GM19395 (cell line): ENCODE measurements around the gene HIBADH.
"Not testable (repeated sequence)": the region's sequence is repeated elsewhere in the genome, so short reads cannot be mapped to it uniquely, and the experiment has no call there.

Experiments used
- ATAC-seq: cut with Tn5 transposase; IDR thresholded peaks from one replicate; pipeline ENCODE4 v1.9.1; 2021; ENCODE audit warnings: mild to moderate bottlenecking, moderate library complexity; ENCODE audit not compliant: unreplicated experiment

HIBADH gene

DNA sequence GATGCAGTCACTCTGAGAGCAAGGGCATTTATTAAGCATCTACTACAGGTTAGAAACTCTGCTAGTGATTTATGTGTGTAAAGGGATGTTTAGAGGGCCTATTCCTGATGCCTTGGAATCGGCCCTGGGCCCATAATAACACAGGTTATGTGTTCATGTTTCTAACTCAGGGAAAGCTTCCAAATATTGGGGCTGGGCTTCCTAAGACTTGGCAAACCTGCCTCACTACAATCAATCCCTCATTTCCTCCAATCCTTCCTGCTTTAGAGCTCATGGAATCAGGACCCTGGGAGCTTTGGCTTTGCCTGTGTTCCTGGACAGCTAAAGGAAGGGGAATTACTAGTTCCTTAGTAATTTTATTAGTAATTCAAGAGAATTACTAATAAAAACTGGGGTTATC is 148.8 kb downstream of the HIBADH start:
- no peak for ATAC-seq

DNA sequence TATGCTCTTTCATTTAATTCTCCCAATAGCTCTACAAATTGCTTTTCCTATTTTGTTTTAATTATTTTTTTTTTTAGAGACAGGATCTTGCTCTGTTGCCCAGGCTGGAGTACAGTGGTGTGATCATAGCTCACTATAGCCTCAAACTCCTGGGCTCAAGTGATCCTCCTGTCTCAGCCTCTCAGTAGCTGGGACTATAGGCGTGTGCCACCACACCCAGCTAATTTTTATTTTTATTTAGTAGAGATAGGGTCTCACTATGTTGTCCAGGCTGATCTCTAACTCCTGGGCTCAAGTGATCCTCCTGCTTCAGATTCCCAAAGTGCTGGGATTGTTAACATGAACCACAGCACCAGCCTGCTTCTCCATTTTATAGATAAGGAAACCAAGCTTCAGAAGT is 151.3 kb downstream of the HIBADH start:
- not testable (repeated sequence) for ATAC-seq

GRCh38 chr7:27510541-27510940 is 152.1 kb downstream of the HIBADH start:
- ATAC-seq: no peak

GRCh38 chr7:27501879-27502278 is 160.8 kb downstream of the HIBADH start:
- not testable (repeated sequence) for ATAC-seq

DNA sequence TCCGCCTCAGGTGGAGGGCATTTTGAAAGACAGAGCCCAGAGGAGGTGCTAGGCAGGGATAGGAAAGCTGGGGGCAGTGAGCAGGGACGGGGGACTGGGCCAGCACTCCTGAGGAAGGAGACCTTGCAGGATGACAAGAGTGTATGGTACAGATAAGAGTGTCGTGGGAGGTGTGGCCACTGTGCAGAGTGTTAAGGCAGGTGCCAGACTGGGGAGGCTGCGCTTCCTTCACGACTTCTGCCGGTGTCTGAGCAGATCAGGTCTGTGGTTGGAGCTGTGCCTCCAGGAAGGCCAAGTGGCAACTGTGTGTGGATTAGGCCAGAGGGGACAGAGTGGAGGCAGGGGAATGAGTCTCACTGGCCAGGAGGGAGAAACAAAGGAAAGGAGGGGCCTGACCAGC is 161.7 kb downstream of the HIBADH start:
- ATAC-seq: no peak

DNA sequence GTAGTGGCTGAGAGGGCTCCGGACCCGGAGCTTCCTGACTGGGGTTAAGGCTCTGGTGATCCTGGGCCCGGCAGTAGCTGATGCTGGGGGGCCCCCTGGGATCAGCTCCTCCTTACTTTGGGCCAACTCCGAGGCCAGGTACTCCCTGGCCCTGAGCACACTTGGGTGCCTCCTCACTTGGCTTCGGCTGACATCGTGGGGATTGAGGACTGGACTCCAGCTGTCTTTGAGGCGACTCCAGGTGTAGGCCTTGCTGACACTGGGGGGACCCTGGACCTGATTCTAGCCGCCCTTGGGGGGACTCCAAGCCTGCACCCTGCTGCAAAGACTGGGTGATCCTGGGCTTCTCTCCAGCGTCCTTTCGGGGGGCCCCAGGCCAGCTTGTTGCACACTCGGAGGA is 170.5 kb downstream of the HIBADH start:
- ATAC-seq: no peak

- ATAC-seq: no peak
Measured at GRCh38 chr7:27491534-27491933, 171.1 kb downstream of the HIBADH start.

DNA sequence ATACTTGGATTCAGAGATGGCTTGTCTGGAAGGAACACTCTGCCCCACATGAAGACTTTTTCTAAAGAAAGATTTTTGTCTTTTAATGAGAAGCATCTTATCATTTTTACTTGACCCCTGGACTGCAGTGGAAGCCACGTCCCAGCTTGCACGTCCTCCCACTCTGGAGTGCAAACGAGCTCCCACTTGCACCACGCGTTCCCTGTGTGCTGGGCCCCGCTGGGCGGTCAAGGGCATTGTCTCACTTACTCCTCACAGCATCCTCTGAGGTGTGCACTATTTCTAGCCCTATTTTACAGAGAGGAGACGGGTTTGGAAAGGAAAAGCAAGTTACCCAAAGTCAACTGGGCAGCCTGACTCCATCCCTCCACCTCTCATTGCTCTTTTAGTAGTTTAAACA is 175.2 kb downstream of the HIBADH start:
- ATAC-seq: no peak

DNA sequence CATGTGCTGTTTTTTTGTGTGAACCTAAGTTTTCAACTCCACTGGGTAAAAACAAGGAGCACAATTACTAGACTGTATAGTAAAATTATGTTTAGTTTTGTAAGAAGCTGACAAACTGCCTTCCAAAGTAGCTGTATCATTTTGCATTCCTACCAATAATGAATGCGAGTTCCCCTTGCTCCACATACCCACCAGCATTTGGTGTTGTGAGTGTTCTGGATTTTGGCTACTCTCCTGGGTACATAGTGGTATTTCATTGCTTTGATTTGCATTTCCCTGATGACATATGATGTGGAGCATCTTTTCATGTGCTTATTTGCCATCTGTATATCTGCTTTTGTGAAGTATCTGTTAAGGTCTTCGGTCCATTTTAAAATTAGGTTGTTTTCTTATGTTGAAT is 178.2 kb downstream of the HIBADH start:
- no peak for ATAC-seq

- no peak for ATAC-seq
Measured at GRCh38 chr7:27482219-27482618, 180.5 kb downstream of the HIBADH start.

- no peak for ATAC-seq
Measured at GRCh38 chr7:27478556-27478955, 184.1 kb downstream of the HIBADH start.

- ATAC-seq: no peak
Measured at GRCh38 chr7:27478084-27478483, 184.6 kb downstream of the HIBADH start.

DNA sequence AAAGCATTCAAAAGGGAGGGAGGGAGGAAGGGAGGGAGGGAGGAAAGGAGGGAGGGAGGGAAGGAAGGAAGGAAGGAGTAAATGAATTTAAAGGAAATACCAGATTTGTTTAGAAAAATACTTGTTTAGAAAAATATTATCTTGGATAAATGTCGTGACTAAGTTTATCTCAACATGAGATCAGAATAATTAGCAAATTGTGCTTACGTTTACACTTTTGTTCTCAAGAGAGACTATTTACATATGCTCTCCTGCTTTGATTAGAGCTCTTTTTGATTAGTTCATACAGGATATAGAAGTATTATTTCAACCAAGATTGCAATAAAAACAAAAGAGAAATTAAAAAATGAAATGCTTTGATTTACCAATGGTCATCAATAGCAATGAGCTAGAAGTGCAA is 186.2 kb downstream of the HIBADH start:
- ATAC-seq: no peak
